Tibial nerve (tissue), 4 donors: ENCODE measurements around the gene UBE4A. TPM values are rescaled to one million over a fixed set of nuclear protein-coding genes. Genes with fewer than 3 reads are reported as not detected.

Source experiments
- DNase-seq, 2 donors: peaks; one replicate each; pipeline ENCODE4 v3.0.0-alpha.2; 2019; ENCODE audit warnings: low spot score in 2 of 2
- H3K27ac ChIP-seq, 4 donors: fragments of 200-600 bp; sonication (generic) in 3 of 4; one replicate each; pipeline ENCODE4 v1.5.1; 2017 to 2019; ENCODE audit warnings: mild to moderate bottlenecking in 1 of 4
- H3K27me3 ChIP-seq, 2 donors: fragments of 200-600 bp; sonication (generic) in 1 of 2; one replicate each; pipeline versions ENCODE4 v1.5.1 to v1.6.0; 2017 to 2019
- H3K36me3 ChIP-seq, 3 donors: fragments of 200-600 bp; sonication (generic); one replicate each; pipeline ENCODE4 v1.5.1; 2018 to 2019
- H3K4me1 ChIP-seq, 4 donors: fragments of 200-600 bp; sonication (generic) in 3 of 4; one replicate each; pipeline ENCODE4 v1.5.1; 2017 to 2019
- H3K4me3 ChIP-seq, 4 donors: fragments of 200-600 bp; sonication (generic) in 3 of 4; one replicate each; pipeline ENCODE4 v1.5.1; 2017 to 2019; ENCODE audit warnings: mild to moderate bottlenecking in 1 of 4, moderate library complexity in 1 of 4
- H3K9me3 ChIP-seq, 4 donors: fragments of 200-600 bp; sonication (generic) in 3 of 4; one replicate each; pipeline ENCODE4 v1.5.1; 2017 to 2019
- EP300 ChIP-seq, 2 donors: sonication (generic); formaldehyde crosslinking; IDR thresholded peaks; one replicate each; pipeline ENCODE4 v1.6.1; 2017; ENCODE audit warnings: antibody characterized with exemption in 2 of 2, mild to moderate bottlenecking in 1 of 2
- POLR2A ChIP-seq, 2 donors: fragments of 450-650 bp; IDR thresholded peaks; one replicate each; pipeline ENCODE4 v1.6.1; 2017; ENCODE audit warnings: antibody characterized with exemption in 2 of 2, mild to moderate bottlenecking in 2 of 2, moderate library complexity in 2 of 2
- WGBS, 2 donors: methylation state at CpG; one replicate each; pipeline ENCODE4 v1.1.5; 2018; 5-methylcytosine and 5-hydroxymethylcytosine counted together
- total RNA-seq, 4 donors: library from RNA; depleted of rRNA; stranded (reverse); fragments of >200 nt; gene quantifications; one replicate each; pipeline ENCODE4 v1.1.0, GENCODE V29; 2016
- TF ChIP-seq, protein P1 (sequence below), 5 experiments: fragments of 200-600 bp in 3 of 5; fragments of 450-650 bp in 2 of 5; sonication (generic) in 3 of 5; IDR thresholded peaks; one replicate each; pipeline ENCODE4 v1.5.1; 2016 to 2019; ENCODE audit warnings: antibody characterized with exemption in 5 of 5, mild to moderate bottlenecking in 3 of 5, moderate library complexity in 2 of 5

Gene UBE4A, protein sequence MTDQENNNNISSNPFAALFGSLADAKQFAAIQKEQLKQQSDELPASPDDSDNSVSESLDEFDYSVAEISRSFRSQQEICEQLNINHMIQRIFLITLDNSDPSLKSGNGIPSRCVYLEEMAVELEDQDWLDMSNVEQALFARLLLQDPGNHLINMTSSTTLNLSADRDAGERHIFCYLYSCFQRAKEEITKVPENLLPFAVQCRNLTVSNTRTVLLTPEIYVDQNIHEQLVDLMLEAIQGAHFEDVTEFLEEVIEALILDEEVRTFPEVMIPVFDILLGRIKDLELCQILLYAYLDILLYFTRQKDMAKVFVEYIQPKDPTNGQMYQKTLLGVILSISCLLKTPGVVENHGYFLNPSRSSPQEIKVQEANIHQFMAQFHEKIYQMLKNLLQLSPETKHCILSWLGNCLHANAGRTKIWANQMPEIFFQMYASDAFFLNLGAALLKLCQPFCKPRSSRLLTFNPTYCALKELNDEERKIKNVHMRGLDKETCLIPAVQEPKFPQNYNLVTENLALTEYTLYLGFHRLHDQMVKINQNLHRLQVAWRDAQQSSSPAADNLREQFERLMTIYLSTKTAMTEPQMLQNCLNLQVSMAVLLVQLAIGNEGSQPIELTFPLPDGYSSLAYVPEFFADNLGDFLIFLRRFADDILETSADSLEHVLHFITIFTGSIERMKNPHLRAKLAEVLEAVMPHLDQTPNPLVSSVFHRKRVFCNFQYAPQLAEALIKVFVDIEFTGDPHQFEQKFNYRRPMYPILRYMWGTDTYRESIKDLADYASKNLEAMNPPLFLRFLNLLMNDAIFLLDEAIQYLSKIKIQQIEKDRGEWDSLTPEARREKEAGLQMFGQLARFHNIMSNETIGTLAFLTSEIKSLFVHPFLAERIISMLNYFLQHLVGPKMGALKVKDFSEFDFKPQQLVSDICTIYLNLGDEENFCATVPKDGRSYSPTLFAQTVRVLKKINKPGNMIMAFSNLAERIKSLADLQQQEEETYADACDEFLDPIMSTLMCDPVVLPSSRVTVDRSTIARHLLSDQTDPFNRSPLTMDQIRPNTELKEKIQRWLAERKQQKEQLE
- 10 to 100 TPM; 38.4 to 48.5 (median 41.4) TPM for total RNA-seq

DNA sequence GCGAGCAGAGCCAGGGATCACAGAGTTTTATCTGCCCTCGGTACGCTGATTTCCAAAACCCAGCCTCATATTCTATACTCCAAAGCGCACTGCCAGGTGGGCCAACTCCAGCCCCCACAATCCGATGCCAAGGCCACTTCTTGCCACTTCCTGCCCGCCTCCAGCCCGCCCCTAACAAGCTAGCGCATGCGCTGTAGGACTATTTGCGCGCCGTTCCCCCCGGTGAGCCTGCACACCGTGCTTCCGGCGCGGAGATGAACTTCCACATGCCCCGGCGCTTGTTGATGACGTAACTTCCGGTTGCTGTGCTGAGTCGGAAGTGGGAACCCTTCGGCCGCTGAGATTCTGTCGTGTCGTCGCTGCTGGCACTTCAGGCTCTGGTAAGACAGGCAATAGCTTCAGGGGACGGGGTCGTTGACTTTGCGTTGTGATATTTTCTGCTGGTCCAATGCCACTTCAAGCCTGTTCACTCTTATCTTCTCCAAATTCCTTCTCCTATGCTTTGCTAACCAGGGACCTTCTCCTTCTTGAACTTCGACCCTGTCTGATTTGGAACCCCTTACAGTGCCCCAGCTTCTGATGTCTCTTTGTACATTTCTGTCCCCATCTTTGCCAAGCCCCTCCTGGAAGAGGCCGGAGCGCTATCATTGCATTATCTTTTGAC is at the start of gene UBE4A:
UBE4A (plus strand) TSS at position 306 of the 664 bp plus-strand sequence. CDS start 5,481 bp downstream, outside the sequence.
- TF ChIP-seq, protein P1, sequence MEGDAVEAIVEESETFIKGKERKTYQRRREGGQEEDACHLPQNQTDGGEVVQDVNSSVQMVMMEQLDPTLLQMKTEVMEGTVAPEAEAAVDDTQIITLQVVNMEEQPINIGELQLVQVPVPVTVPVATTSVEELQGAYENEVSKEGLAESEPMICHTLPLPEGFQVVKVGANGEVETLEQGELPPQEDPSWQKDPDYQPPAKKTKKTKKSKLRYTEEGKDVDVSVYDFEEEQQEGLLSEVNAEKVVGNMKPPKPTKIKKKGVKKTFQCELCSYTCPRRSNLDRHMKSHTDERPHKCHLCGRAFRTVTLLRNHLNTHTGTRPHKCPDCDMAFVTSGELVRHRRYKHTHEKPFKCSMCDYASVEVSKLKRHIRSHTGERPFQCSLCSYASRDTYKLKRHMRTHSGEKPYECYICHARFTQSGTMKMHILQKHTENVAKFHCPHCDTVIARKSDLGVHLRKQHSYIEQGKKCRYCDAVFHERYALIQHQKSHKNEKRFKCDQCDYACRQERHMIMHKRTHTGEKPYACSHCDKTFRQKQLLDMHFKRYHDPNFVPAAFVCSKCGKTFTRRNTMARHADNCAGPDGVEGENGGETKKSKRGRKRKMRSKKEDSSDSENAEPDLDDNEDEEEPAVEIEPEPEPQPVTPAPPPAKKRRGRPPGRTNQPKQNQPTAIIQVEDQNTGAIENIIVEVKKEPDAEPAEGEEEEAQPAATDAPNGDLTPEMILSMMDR (IDR thresholded peaks at IDR 0.05) = peak in 1 of 5 experiments; percentile 34
- TF ChIP-seq EP300 (IDR thresholded peaks at IDR 0.05) (peak; percentile 81 to 95), POLR2A (IDR thresholded peaks at IDR 0.05) (peak; percentile 19 to 50)
- Histone ChIP-seq H3K36me3 (no peaks in the 10 kb centered on the region), H3K9me3 (no peaks in the 10 kb centered on the region), H3K4me1 (peaks cover 0 to 38% (median 9%) of the 10 kb centered on the region in 4 donors), H3K27ac (peak within 1 kb of the TSS in 3 of 4 donors; percentile 51 to 78 (median 75)), H3K27me3 (no peaks in the 10 kb centered on the region), H3K4me3 (peak within 1 kb of the TSS; percentile 59 to 90 (median 64))
- DNase-seq = peak; percentile 95 to 99
- 3 to 6% methylated on average over 32 to 33 of the region's 33 CpGs for WGBS, 2 donors

DNA sequence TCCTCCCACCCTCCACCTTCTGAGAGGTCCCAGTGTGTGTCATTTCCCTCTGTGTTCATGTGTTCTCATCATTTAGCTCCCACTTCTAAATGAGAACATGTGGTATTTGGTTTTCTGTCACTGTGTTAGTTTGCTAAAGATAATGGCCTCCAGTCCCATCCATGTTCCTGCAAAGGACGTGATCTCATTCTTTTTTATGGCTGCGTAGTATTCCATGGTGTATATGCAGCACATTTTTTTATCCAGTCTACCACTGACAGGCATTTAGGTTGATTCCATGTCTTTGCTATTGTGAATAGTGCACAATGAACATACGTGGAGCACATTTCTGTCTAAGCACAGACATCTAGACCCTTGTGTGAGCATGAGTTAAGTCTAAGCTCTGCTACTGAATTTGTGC is 49.1 kb upstream of the UBE4A start:
- Histone ChIP-seq H3K36me3 (no peaks in the 10 kb centered on the region), H3K27ac (no peak overlapping the region), H3K27me3 (peaks cover 0 to 42% of the 10 kb centered on the region in 2 donors), H3K9me3 (no peaks in the 10 kb centered on the region), H3K4me3 (no peak overlapping the region), H3K4me1 (peaks cover 0 to 3% (median 1%) of the 10 kb centered on the region in 4 donors)
- TF ChIP-seq POLR2A (IDR thresholded peaks at IDR 0.05) = no peak
- TF ChIP-seq EP300 (IDR thresholded peaks at IDR 0.05) = no peak
- TF ChIP-seq, protein P1 (IDR thresholded peaks at IDR 0.05) = no peak
- WGBS, 2 donors = 90 to 96% methylated on average over 3 of the region's 3 CpGs
- no peak for DNase-seq

DNA sequence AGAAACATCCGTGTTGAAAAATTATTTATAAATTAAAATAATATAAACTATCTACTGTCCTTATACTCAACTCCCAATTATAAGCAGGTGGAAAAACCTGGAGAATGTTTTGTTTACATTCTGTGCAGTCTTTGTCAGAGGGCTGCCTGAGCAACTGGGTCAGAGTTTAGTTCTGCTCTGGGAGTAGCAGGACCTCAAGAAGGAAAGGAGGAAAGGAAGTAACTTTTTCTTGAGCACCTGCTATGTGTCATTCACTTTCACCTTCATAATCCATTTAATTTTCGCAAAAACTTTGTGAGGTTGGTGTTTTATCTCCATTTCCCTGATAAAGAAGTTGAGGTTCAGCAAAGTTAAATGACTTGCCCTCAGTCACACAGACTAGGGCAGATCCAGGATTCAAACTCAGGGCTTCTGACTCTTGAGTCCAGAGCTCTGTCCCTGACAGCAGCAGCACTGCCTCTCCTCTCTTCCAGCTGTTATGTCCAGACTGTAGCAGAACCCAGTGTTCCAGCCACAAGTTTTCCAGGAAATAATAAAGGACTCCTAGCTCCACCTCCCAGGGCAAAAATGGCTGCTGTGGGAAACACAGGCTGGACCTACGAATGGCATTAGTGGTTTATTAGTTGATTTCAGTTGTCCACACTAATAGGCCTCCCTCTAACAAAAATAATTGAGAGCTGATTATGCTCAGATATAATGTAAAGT is 48.5 kb upstream of the UBE4A start:
- Histone ChIP-seq H3K36me3 (no peaks in the 10 kb centered on the region), H3K27ac (no peak overlapping the region), H3K4me3 (no peak overlapping the region), H3K9me3 (no peaks in the 10 kb centered on the region), H3K27me3 (peaks cover 0 to 46% of the 10 kb centered on the region in 2 donors), H3K4me1 (peaks cover 0 to 10% (median 5%) of the 10 kb centered on the region in 4 donors)
- WGBS, 2 donors = 76 to 81% methylated on average over 3 of the region's 3 CpGs
- no peak for DNase-seq
- TF ChIP-seq EP300 (IDR thresholded peaks at IDR 0.05) (no peak), POLR2A (IDR thresholded peaks at IDR 0.05) (no peak)
- TF ChIP-seq, protein P1 (IDR thresholded peaks at IDR 0.05) = no peak

DNA sequence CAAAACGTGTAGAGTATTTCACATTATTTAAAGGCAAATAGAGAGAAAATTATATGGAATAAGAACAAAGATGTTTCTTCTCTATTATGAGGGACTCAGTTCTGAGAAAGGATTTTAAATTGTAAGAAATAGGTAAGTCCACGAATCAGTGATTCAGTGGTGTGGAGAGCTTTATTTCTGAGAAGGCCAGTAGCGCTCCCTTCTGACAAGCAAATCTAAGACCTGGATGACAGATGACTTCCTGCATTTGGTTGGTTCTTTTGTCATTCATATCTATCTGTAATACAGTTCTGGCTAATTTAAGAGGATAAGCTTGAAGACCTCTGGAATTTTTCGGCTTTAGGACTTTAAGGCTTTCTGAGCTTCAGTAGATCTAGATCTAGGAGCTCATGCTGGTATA is 47.9 kb upstream of the UBE4A start:
- Histone ChIP-seq H3K4me1 (peaks cover 0 to 16% (median 8%) of the 10 kb centered on the region in 4 donors), H3K36me3 (no peaks in the 10 kb centered on the region), H3K4me3 (no peak overlapping the region), H3K9me3 (no peaks in the 10 kb centered on the region), H3K27me3 (peaks cover 0 to 46% of the 10 kb centered on the region in 2 donors), H3K27ac (no peak overlapping the region)
- TF ChIP-seq EP300 (IDR thresholded peaks at IDR 0.05) (no peak), POLR2A (IDR thresholded peaks at IDR 0.05) (no peak)
- TF ChIP-seq, protein P1 (IDR thresholded peaks at IDR 0.05) = no peak
- DNase-seq = no peak
- WGBS, 2 donors = 73 to 74% methylated on average over 4 of the region's 4 CpGs
